Middle frontal gyrus (tissue), 1 donor: Measurements from ENCODE around the gene FAM229B.
A peak's percentile ranks its signal among the peaks of the same experiment; 100 is the strongest.
"Not testable (repeated sequence)": the region's sequence is repeated elsewhere in the genome, so short reads cannot be mapped to it uniquely, and the experiment has no call there.

Experiments
- DNase-seq: peaks from one replicate; pipeline ENCODE4 v3.0.0-alpha.2; 2015; ENCODE audit warnings: low spot score; ENCODE audit errors: extremely low spot score

The FAM229B gene

GRCh38 chr6:112087136-112087911, at the start of gene FAM229B, which contains the start of gene TUBE1:
Gene FAM229B (plus strand): TSS chr6:112087591. CDS start chr6:112099284, 11,693 bp downstream.
Gene TUBE1 (minus strand): TSS chr6:112087482. CDS start chr6:112087434, 48 bp downstream.
- peak; percentile 87 for DNase-seq

GRCh38 chr6:112037783-112038216, 49.6 kb upstream of the FAM229B start:
- DNase-seq = no peak

GRCh38 chr6:112038268-112038667, 49.1 kb upstream of the FAM229B start:
- DNase-seq = no peak

GRCh38 chr6:112038756-112039430, 48.5 kb upstream of the FAM229B start:
- no peak for DNase-seq

GRCh38 chr6:112039431-112039770, 48.0 kb upstream of the FAM229B start:
- DNase-seq = no peak

- DNase-seq = no peak
Measured at GRCh38 chr6:112040956-112041355, 46.4 kb upstream of the FAM229B start.

GRCh38 chr6:112041535-112041934, 45.9 kb upstream of the FAM229B start:
- no peak for DNase-seq

- peak; percentile 85 for DNase-seq
Measured at GRCh38 chr6:112043032-112044007, 44.1 kb upstream of the FAM229B start.

GRCh38 chr6:112044196-112044595, 43.2 kb upstream of the FAM229B start:
- DNase-seq = no peak

GRCh38 chr6:112044856-112045255, 42.5 kb upstream of the FAM229B start:
- DNase-seq = no peak

GRCh38 chr6:112047523-112047922, 39.9 kb upstream of the FAM229B start:
- not testable (repeated sequence) for DNase-seq

GRCh38 chr6:112049026-112049799, 38.2 kb upstream of the FAM229B start:
- DNase-seq = no peak

- DNase-seq = no peak
Measured at GRCh38 chr6:112049996-112050395, 37.4 kb upstream of the FAM229B start.

- no peak for DNase-seq
Measured at GRCh38 chr6:112050429-112050828, 37.0 kb upstream of the FAM229B start.

GRCh38 chr6:112051251-112051740, 36.1 kb upstream of the FAM229B start:
- DNase-seq = not testable (repeated sequence)

- DNase-seq = no peak
Measured at GRCh38 chr6:112054001-112054400, 33.4 kb upstream of the FAM229B start, which contains the start of gene CCN6. Gene CCN6 (plus strand): TSS chr6:112054104. CDS start chr6:112054358, 254 bp downstream.

- no peak for DNase-seq
Measured at GRCh38 chr6:112054555-112055190, 32.7 kb upstream of the FAM229B start.

GRCh38 chr6:112058243-112059032, 29.0 kb upstream of the FAM229B start:
- DNase-seq = no peak

- no peak for DNase-seq
Measured at GRCh38 chr6:112061605-112062004, 25.8 kb upstream of the FAM229B start.
